ENCODE measurements around the gene VPS45.

Gene VPS45

GRCh38 chr1:150151291-150152181 lies 84.0 kb downstream of the VPS45 start:
- peak; percentile 90 for DNase-seq (ENCODE audit: low read depth, low spot score)
- peak overlapping the region; percentile 85 for H3K4me3 ChIP-seq (ENCODE audit: low read length)

GRCh38 chr1:150152182-150152536 lies 84.6 kb downstream of the VPS45 start:
- H3K4me3 ChIP-seq (ENCODE audit: low read length), result no peak overlapping the region; the same call in 1 of the 2 replicates
- no peak for DNase-seq (ENCODE audit: low read depth, low spot score)

DNA sequence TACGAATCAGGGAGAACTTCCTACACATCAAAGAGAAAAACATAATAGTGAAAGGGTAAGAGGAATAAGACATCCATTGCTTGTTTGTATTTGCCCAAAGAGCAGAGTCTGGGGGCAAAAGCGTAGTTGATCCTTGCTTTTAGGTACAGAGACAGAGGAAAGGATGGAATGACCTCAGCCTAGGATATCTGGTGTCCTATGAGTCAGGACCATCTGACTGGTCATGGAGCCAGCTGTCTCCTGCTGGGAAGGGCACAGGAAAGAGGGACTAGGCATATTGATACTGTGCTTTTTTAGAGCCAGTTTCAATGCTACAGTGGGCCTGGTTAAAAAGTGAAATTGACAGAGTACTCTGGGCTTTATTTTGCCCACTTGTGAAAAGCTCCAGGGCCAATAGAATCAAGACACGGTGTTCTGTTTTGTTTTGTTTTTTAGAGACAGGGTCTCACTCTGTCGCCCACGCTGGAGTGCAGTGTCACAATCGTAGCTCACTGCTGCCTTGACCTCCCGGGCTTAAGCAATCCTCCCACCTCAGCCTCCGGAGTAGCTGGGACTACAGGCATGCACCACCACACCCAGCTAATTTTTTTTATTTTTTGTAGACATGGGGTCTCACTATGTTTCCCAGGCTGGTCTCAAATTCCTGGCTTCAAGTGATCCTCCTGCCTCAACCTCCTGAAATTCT lies 85.3 kb downstream of the VPS45 start:
- no peak overlapping the region for H3K4me3 ChIP-seq (ENCODE audit: low read length)
- no peak for DNase-seq (ENCODE audit: low read depth, low spot score)

GRCh38 chr1:150154143-150154542 lies 86.6 kb downstream of the VPS45 start:
- no peak overlapping the region for H3K4me3 ChIP-seq (ENCODE audit: low read length)
- no peak for DNase-seq (ENCODE audit: low read depth, low spot score)

GRCh38 chr1:150155413-150156071 lies 88.0 kb downstream of the VPS45 start:
- H3K4me3 ChIP-seq (ENCODE audit: low read length), result no peak overlapping the region
- DNase-seq (ENCODE audit: low read depth, low spot score), result no peak

GRCh38 chr1:150156868-150157603 lies 89.5 kb downstream of the VPS45 start:
- no peak for DNase-seq (ENCODE audit: low read depth, low spot score)
- no peak overlapping the region for H3K4me3 ChIP-seq (ENCODE audit: low read length)

GRCh38 chr1:150159550-150159949 lies 92.0 kb downstream of the VPS45 start:
- no peak overlapping the region for H3K4me3 ChIP-seq (ENCODE audit: low read length)
- DNase-seq (ENCODE audit: low read depth, low spot score), result no peak

GRCh38 chr1:150160964-150161621 lies 93.5 kb downstream of the VPS45 start:
- no peak for DNase-seq (ENCODE audit: low read depth, low spot score)
- H3K4me3 ChIP-seq (ENCODE audit: low read length), result no peak overlapping the region

DNA sequence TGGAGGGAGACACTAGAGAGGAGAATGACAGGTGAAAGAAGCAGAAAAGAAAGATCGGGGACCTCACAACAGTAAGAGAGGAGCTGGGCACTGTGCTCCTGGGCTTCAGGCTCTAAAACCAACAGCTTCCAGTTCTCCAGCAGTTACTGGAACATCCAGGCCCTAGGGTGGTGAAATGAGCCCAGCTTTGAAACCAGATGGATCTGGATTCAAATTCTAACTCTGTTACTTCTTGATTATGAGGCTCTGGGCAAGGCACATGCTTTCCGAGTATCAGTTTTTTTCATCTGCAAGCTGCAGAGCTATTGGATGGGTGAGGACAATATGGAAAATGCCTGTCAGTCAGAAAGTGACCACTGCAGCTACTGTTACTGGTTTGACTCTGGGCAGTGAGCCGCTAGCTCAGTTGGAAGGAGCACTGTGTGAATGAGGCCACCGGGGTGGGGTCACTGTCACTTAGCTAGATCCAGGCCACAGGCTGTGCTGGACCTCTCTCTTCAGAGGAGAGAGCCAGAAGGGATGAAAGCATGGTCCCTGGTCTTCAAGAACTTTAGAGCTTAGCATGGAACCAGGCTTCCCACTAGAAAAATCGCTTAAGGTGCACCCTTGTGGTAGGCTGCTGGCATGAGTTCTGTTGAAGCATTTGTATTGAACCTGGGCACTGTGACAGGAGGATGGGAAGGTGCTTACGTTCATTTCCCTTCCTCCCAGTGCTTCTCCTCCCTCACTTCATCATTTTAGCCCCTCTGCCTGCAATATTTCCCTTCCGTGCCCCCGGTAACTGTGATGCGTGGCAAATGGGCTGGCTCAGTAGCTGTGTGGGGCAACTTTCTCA lies 94.4 kb downstream of the VPS45 start:
- no peak overlapping the region for H3K4me3 ChIP-seq (ENCODE audit: low read length)
- no peak for DNase-seq (ENCODE audit: low read depth, low spot score)

- no peak for DNase-seq (ENCODE audit: low read depth, low spot score)
- no peak overlapping the region for H3K4me3 ChIP-seq (ENCODE audit: low read length)
Measured at GRCh38 chr1:150162582-150162861, 94.9 kb downstream of the VPS45 start.

- no peak for DNase-seq (ENCODE audit: low read depth, low spot score)
- H3K4me3 ChIP-seq (ENCODE audit: low read length), result no peak overlapping the region
Measured at GRCh38 chr1:150162862-150163706, 95.5 kb downstream of the VPS45 start.

- DNase-seq (ENCODE audit: low read depth, low spot score), result no peak
- H3K4me3 ChIP-seq (ENCODE audit: low read length), result no peak overlapping the region
Measured at GRCh38 chr1:150164224-150164623, 96.6 kb downstream of the VPS45 start.

- H3K4me3 ChIP-seq (ENCODE audit: low read length), result no peak overlapping the region
- DNase-seq (ENCODE audit: low read depth, low spot score), result no peak
Measured at GRCh38 chr1:150164779-150165178, 97.2 kb downstream of the VPS45 start.

- DNase-seq (ENCODE audit: low read depth, low spot score), result no peak
- no peak overlapping the region for H3K4me3 ChIP-seq (ENCODE audit: low read length)
Measured at GRCh38 chr1:150165622-150166612, 98.3 kb downstream of the VPS45 start.

DNA sequence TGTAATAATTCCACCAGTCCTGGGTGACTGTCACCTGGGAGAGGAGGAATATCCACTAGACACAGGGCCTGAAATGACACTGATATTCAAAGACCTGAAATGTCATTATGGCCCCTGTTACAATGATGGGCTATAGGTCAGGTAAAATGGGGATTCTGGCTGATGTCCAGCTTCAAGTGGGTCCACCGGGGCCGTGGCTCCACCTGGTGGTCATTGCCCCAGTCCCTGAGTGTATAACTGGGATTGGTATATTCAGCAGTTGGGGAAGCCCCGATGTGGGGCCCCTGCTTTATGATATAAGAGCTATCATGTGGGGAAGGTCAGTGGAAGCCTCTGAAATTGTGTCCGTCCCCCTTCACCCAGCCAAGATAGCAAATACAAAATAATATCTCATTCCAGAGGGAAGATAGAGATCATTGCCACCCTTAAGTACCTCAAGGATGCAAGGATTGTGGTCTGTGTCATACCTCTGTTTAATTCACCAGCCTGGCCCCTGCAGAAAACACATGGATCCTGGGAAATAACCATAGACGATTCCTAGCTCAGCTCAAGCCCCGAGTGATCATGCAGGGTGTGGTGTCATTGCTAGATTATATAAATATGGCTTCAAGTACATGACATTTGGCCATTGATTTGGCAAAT lies 101.5 kb downstream of the VPS45 start:
- no peak overlapping the region for H3K4me3 ChIP-seq (ENCODE audit: low read length)
- no peak for DNase-seq (ENCODE audit: low read depth, low spot score)

GRCh38 chr1:150171801-150172200 lies 104.2 kb downstream of the VPS45 start:
- H3K4me3 ChIP-seq (ENCODE audit: low read length), result no peak overlapping the region
- no peak for DNase-seq (ENCODE audit: low read depth, low spot score)
